Stimulated activated memory B cell treated with anti-CD40 and anti-IgM and Interleukin-4, amounts not matched to agents 10 μg/mL and 1 μg/mL and 100 μg/mL, for 72 hours (primary cell): ENCODE data around the gene AMMECR1.
A peak's percentile ranks its signal among the peaks of the same experiment; 100 is the strongest.

ENCODE experiments used
- ATAC-seq: fragments of 150-1000 bp; cut with Tn5 transposase; 2 replicates; pipeline ENCODE4 v1.10.0; 2021
- H3K27ac Mint-ChIP-seq: one replicate; pipeline ENCODE4 v1.8.0; 2022; ENCODE audit warnings: mild to moderate bottlenecking, mixed read lengths
- H3K27me3 Mint-ChIP-seq: one replicate; pipeline ENCODE4 v1.8.0; 2022; ENCODE audit warnings: mixed read lengths
- H3K36me3 Mint-ChIP-seq: one replicate; pipeline ENCODE4 v1.8.0; 2022; ENCODE audit warnings: mixed read lengths
- H3K4me1 Mint-ChIP-seq: one replicate; pipeline ENCODE4 v1.8.0; 2022; ENCODE audit warnings: mixed read lengths
- H3K4me3 Mint-ChIP-seq: one replicate; pipeline ENCODE4 v1.8.0; 2022; ENCODE audit warnings: mild to moderate bottlenecking, moderate library complexity, mixed read lengths
- H3K9me3 Mint-ChIP-seq: one replicate; pipeline ENCODE4 v1.8.0; 2022; ENCODE audit warnings: mixed read lengths

Gene AMMECR1

GRCh38 chrX:110293658-110294057, 24.2 kb downstream of the AMMECR1 start:
- no peak for ATAC-seq
- Mint-ChIP-seq H3K9me3 (no peaks in the 10 kb centered on the region), H3K27me3 (no peaks in the 10 kb centered on the region), H3K4me1 (peaks cover 6% of the 10 kb centered on the region), H3K4me3 (no peak overlapping the region), H3K36me3 (peaks cover 8% of the 10 kb centered on the region), H3K27ac (no peak overlapping the region)

- Mint-ChIP-seq H3K4me3 (no peak overlapping the region), H3K4me1 (peaks cover 7% of the 10 kb centered on the region), H3K36me3 (peaks cover 5% of the 10 kb centered on the region), H3K27me3 (no peaks in the 10 kb centered on the region), H3K9me3 (no peaks in the 10 kb centered on the region), H3K27ac (no peak overlapping the region)
- no peak for ATAC-seq
Observed at GRCh38 chrX:110287605-110288004, 30.3 kb downstream of the AMMECR1 start.

GRCh38 chrX:110286106-110286505, 31.8 kb downstream of the AMMECR1 start:
- H3K9me3 Mint-ChIP-seq = no peaks in the 10 kb centered on the region
- H3K36me3 Mint-ChIP-seq = no peaks in the 10 kb centered on the region
- H3K27me3 Mint-ChIP-seq = no peaks in the 10 kb centered on the region
- no peak overlapping the region for H3K27ac Mint-ChIP-seq
- ATAC-seq = no peak
- H3K4me3 Mint-ChIP-seq = no peak overlapping the region
- peaks cover 17% of the 10 kb centered on the region for H3K4me1 Mint-ChIP-seq

GRCh38 chrX:110284159-110284558, 33.7 kb downstream of the AMMECR1 start:
- H3K36me3 Mint-ChIP-seq = no peaks in the 10 kb centered on the region
- H3K4me1 Mint-ChIP-seq = peaks cover 16% of the 10 kb centered on the region
- no peaks in the 10 kb centered on the region for H3K27me3 Mint-ChIP-seq
- no peak overlapping the region for H3K27ac Mint-ChIP-seq
- no peaks in the 10 kb centered on the region for H3K9me3 Mint-ChIP-seq
- ATAC-seq = no peak
- H3K4me3 Mint-ChIP-seq = no peak overlapping the region

GRCh38 chrX:110282922-110283321, 35.0 kb downstream of the AMMECR1 start:
- Mint-ChIP-seq H3K27me3 (no peaks in the 10 kb centered on the region), H3K27ac (no peak overlapping the region), H3K9me3 (no peaks in the 10 kb centered on the region), H3K4me1 (peaks cover 16% of the 10 kb centered on the region), H3K4me3 (no peak overlapping the region), H3K36me3 (no peaks in the 10 kb centered on the region)
- ATAC-seq = no peak

GRCh38 chrX:110281377-110281776, 36.5 kb downstream of the AMMECR1 start:
- Mint-ChIP-seq H3K27ac (no peak overlapping the region), H3K4me3 (no peak overlapping the region), H3K27me3 (no peaks in the 10 kb centered on the region), H3K36me3 (no peaks in the 10 kb centered on the region), H3K4me1 (peaks cover 22% of the 10 kb centered on the region), H3K9me3 (no peaks in the 10 kb centered on the region)
- no peak for ATAC-seq

- no peak overlapping the region for H3K4me3 Mint-ChIP-seq
- H3K4me1 Mint-ChIP-seq = peaks cover 22% of the 10 kb centered on the region
- H3K36me3 Mint-ChIP-seq = no peaks in the 10 kb centered on the region
- no peaks in the 10 kb centered on the region for H3K27me3 Mint-ChIP-seq
- ATAC-seq = no peak
- no peak overlapping the region for H3K27ac Mint-ChIP-seq
- H3K9me3 Mint-ChIP-seq = no peaks in the 10 kb centered on the region
Observed at GRCh38 chrX:110280954-110281353, 36.9 kb downstream of the AMMECR1 start.

- Mint-ChIP-seq H3K36me3 (no peaks in the 10 kb centered on the region), H3K27ac (no peak overlapping the region), H3K27me3 (no peaks in the 10 kb centered on the region), H3K4me1 (peaks cover 40% of the 10 kb centered on the region), H3K9me3 (no peaks in the 10 kb centered on the region), H3K4me3 (no peak overlapping the region)
- no peak for ATAC-seq
Observed at GRCh38 chrX:110277609-110278008, 40.3 kb downstream of the AMMECR1 start.

- Mint-ChIP-seq H3K9me3 (no peaks in the 10 kb centered on the region), H3K4me3 (no peak overlapping the region), H3K4me1 (peaks cover 38% of the 10 kb centered on the region), H3K36me3 (no peaks in the 10 kb centered on the region), H3K27me3 (no peaks in the 10 kb centered on the region), H3K27ac (peak overlapping the region; percentile 12)
- no peak for ATAC-seq
Observed at GRCh38 chrX:110276778-110277177, 41.1 kb downstream of the AMMECR1 start.

GRCh38 chrX:110268886-110269285, 49.0 kb downstream of the AMMECR1 start:
- Mint-ChIP-seq H3K4me3 (no peak overlapping the region), H3K36me3 (no peaks in the 10 kb centered on the region), H3K9me3 (no peaks in the 10 kb centered on the region), H3K4me1 (peaks cover 24% of the 10 kb centered on the region), H3K27me3 (no peaks in the 10 kb centered on the region), H3K27ac (no peak overlapping the region)
- no peak for ATAC-seq

- H3K27ac Mint-ChIP-seq = no peak overlapping the region
- no peaks in the 10 kb centered on the region for H3K36me3 Mint-ChIP-seq
- no peaks in the 10 kb centered on the region for H3K9me3 Mint-ChIP-seq
- no peak overlapping the region for H3K4me3 Mint-ChIP-seq
- H3K27me3 Mint-ChIP-seq = no peaks in the 10 kb centered on the region
- H3K4me1 Mint-ChIP-seq = peaks cover 20% of the 10 kb centered on the region
- ATAC-seq = no peak
Observed at GRCh38 chrX:110268395-110268794, 49.5 kb downstream of the AMMECR1 start.

- H3K4me3 Mint-ChIP-seq = no peak overlapping the region
- H3K27me3 Mint-ChIP-seq = no peaks in the 10 kb centered on the region
- no peaks in the 10 kb centered on the region for H3K36me3 Mint-ChIP-seq
- H3K4me1 Mint-ChIP-seq = peaks cover 15% of the 10 kb centered on the region
- H3K27ac Mint-ChIP-seq = no peak overlapping the region
- H3K9me3 Mint-ChIP-seq = no peaks in the 10 kb centered on the region
- ATAC-seq = no peak
Observed at GRCh38 chrX:110267874-110268273, 50.0 kb downstream of the AMMECR1 start.

GRCh38 chrX:110265661-110266060, 52.2 kb downstream of the AMMECR1 start:
- no peaks in the 10 kb centered on the region for H3K27me3 Mint-ChIP-seq
- peaks cover 7% of the 10 kb centered on the region for H3K4me1 Mint-ChIP-seq
- H3K9me3 Mint-ChIP-seq = no peaks in the 10 kb centered on the region
- H3K4me3 Mint-ChIP-seq = no peak overlapping the region
- H3K36me3 Mint-ChIP-seq = no peaks in the 10 kb centered on the region
- no peak for ATAC-seq
- no peak overlapping the region for H3K27ac Mint-ChIP-seq

- Mint-ChIP-seq H3K4me3 (no peak overlapping the region), H3K27ac (no peak overlapping the region), H3K4me1 (no peaks in the 10 kb centered on the region), H3K27me3 (no peaks in the 10 kb centered on the region), H3K9me3 (no peaks in the 10 kb centered on the region), H3K36me3 (no peaks in the 10 kb centered on the region)
- no peak for ATAC-seq
Observed at GRCh38 chrX:110259117-110259516, 58.8 kb downstream of the AMMECR1 start.

GRCh38 chrX:110258552-110258951, 59.3 kb downstream of the AMMECR1 start:
- Mint-ChIP-seq H3K4me1 (no peaks in the 10 kb centered on the region), H3K27ac (no peak overlapping the region), H3K27me3 (no peaks in the 10 kb centered on the region), H3K36me3 (no peaks in the 10 kb centered on the region), H3K4me3 (no peak overlapping the region), H3K9me3 (no peaks in the 10 kb centered on the region)
- ATAC-seq = no peak

GRCh38 chrX:110257889-110258288, 60.0 kb downstream of the AMMECR1 start:
- Mint-ChIP-seq H3K27me3 (no peaks in the 10 kb centered on the region), H3K4me3 (no peak overlapping the region), H3K9me3 (no peaks in the 10 kb centered on the region), H3K4me1 (no peaks in the 10 kb centered on the region), H3K27ac (no peak overlapping the region), H3K36me3 (peaks cover 3% of the 10 kb centered on the region)
- ATAC-seq = no peak

GRCh38 chrX:110252711-110253110, 65.2 kb downstream of the AMMECR1 start:
- Mint-ChIP-seq H3K4me3 (no peak overlapping the region), H3K36me3 (peaks cover 28% of the 10 kb centered on the region), H3K4me1 (peaks cover 18% of the 10 kb centered on the region), H3K9me3 (no peaks in the 10 kb centered on the region), H3K27ac (no peak overlapping the region), H3K27me3 (no peaks in the 10 kb centered on the region)
- no peak for ATAC-seq
